ENCODE data around the gene OSBPL2. TPM values are rescaled to one million over a fixed set of nuclear protein-coding genes. Genes with fewer than 3 reads are reported as not detected.

OSBPL2 gene
- total RNA-seq, 4 donors from 2014 or later: 25.3 to 43.1 (median 27.6) TPM

DNA sequence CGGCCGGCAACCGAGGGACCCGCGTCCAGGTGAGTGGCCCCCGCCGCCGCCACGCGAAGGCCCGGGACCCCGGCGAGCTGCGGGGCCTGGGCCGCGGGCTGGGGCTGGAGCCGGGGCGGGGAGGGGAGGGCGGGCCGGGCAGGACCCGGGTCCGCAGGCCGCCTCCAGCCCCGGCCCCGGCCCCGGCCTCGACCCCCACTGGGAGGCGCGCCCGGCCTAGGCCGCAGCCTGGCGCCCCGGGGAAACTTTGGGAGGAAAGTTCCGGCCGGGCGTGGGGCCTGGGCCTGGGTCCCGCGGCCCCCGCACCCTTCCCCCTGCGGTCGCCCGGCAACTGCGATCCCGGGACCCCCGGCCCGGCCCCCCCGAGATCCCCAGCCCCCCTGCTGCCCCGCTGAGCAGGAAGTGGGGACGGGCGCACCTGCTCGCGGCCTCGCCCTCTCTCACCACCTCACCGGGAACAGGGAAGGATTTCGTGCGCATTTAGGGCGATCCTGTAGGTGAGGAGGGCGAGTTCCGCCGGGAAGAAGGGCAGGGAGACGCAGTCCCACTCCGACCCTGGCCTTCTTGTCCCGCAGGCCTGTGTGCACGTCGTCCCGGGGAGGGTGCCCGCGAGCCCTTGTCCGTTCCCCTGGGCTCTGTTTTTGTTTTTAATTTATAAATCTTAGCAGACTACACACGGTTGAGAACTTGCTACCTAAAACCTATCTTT lies 402 bp downstream of the OSBPL2 start:
- TF ChIP-seq, protein P1, sequence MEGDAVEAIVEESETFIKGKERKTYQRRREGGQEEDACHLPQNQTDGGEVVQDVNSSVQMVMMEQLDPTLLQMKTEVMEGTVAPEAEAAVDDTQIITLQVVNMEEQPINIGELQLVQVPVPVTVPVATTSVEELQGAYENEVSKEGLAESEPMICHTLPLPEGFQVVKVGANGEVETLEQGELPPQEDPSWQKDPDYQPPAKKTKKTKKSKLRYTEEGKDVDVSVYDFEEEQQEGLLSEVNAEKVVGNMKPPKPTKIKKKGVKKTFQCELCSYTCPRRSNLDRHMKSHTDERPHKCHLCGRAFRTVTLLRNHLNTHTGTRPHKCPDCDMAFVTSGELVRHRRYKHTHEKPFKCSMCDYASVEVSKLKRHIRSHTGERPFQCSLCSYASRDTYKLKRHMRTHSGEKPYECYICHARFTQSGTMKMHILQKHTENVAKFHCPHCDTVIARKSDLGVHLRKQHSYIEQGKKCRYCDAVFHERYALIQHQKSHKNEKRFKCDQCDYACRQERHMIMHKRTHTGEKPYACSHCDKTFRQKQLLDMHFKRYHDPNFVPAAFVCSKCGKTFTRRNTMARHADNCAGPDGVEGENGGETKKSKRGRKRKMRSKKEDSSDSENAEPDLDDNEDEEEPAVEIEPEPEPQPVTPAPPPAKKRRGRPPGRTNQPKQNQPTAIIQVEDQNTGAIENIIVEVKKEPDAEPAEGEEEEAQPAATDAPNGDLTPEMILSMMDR (IDR thresholded peaks at IDR 0.05; ENCODE audit: low read depth): no peak

DNA sequence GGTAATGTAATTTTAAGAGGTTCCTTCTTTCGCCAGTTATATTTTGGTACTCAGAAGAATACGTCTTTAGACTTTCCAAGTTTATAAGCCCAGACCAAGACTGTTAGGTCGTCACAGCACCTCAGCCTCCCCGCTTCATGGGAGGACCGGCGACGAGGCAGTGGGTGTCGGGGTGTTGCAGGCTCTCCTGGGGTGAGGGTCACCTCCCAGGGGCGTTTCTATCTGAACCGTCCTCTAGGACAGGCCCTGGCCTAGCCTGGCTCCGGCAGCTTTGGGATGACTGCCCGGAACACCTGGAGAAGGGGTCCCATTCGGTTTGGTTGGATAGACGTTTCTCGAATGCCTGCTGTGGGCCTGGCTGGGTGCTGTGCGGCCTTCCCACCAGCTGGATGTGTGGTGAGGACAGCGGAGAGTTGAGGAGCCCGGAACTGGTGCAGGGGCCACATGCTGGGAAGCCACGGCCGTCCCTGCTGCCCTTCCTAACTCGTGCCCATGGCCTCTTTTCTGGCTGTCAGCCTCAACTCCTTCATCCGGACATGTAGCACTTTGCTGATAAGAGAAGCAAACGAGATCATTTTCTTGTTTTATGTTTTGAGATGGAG lies 1.1 kb downstream of the OSBPL2 start:
- TF ChIP-seq, protein P1 (IDR thresholded peaks at IDR 0.05; ENCODE audit: low read depth): no peak

DNA sequence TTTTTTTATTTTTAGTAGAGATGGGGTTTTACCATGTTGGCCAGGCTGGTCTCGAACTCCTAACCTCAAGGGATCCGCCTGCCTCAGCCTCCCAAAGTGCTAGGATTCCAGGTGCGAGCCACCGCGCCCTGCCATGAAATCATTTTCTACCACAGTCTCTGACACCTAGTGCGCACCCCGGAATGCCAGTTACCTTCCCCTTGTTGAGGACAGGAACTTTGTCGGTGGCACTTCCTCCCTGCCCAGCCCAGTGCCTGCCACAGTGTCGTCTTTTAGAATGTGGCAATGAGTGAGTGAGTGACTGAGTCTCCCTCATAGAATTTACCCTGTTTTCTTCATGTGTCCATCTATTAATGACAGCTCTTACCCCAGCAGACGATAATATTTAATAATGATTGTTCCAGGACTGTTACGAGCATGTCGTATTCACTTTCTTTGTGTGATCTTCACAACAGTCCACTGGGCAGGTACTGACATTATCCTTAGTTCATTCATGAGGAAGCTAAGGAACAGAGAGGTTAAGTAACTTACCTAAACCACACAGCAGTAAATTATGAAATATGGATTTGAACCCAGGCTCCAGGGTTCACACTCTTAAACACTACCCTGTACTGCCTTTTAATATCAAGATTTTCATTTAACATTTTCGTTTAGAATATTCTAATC lies 1.8 kb downstream of the OSBPL2 start:
- TF ChIP-seq, protein P1 (IDR thresholded peaks at IDR 0.05; ENCODE audit: low read depth): no peak

DNA sequence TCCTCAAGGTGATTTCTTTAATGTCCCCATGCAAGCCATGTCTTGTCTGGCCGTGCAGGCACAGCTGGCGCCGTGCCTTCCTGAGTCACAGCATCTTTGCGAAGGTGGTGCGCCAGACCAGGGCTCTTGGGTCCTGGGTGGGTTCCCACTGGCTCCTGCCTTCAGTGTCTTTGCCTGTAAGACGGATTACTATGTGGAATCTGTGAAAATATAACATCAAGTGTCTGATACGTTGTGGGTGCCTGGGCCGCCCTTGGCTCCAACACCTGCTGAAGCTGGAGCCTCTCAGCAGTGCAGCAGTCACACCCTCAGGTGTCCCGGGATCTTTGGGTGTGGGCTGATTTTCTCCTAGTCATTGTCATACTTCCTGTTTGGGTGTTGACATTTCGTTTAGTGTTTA lies 3.2 kb downstream of the OSBPL2 start:
- TF ChIP-seq, protein P1 (IDR thresholded peaks at IDR 0.05; ENCODE audit: low read depth): no peak

DNA sequence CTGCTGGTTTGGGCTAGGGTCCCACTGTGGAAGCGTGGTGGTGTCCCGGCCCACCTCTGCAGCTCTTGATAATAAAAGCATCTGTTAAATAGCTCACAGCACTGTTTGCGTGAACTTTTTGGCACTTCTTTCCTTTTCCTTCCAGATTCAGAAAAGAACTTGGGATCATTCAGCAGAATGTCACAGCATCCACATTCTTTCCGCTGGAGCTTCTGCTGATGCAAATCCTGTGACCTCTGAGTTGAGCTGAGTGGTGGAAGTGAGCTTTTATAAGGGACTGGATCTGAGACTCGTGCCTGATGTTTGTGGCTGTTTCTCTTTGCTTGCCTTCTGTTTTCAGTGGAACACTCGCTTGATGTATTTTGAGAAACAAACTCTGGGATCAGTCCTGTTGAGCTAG lies 3.9 kb downstream of the OSBPL2 start:
- TF ChIP-seq, protein P1 (IDR thresholded peaks at IDR 0.05; ENCODE audit: low read depth): no peak

DNA sequence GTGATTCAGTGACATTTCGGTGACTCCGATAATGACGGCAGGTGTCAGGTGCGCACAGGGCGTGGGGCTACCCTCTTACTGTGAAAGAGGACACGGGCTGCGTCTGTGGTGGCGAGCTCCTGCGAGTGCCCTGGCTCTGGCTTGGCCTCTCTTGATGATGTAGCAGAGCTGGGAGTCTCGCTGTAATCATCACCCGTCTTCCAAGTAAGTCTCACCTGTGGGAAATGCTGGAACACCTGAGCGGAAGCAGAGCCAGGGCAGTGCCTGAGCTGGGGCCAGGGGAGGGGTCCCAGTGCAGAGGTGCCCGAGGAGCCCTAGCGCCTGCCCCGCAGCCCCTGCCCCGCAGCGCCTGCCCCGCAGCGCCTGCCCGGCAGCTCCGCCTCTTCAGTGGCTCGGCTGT lies 4.8 kb downstream of the OSBPL2 start:
- TF ChIP-seq, protein P1 (IDR thresholded peaks at IDR 0.05; ENCODE audit: low read depth): no peak

DNA sequence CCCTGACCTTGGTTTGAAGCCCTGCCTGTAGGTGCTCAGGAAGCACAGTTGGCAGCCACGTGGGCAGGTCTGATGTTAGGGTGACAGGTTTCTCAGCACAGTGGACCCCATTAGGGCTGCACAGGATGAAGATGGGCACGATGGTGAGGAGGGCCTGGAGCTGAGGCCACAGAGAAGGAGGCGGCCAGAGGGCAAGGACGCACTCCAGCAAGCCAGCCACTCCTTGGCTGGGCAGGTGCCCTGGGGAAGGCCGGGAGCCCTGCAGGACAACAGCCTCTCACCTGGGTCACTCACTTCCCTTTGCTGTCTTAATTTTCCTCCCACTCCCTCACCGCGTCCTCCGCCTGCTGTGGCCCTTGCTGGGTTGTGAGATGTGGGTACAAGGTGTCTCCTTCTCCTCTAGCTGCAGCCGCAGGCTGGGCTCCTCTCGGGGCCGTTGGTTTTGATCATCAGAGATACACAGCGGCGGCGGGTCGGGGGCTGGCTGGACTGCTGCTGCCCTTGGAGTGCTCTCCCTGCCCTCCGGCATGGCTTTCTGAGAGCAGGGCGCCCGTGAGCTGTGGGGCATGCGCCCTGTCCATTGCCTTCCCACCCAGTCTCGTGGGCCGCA lies 5.7 kb downstream of the OSBPL2 start:
- TF ChIP-seq, protein P1 (IDR thresholded peaks at IDR 0.05; ENCODE audit: low read depth): no peak

Data from subcutaneous adipose tissue (tissue), 4 donors.